Stimulated activated CD8-positive, alpha-beta memory T cell treated with anti-CD3 and anti-CD28 coated beads, Interleukin-12 subunit alpha, Interleukin-12 subunit beta, amount 100 ng/mL, for 4 hours (primary cell): ENCODE measurements around the gene BHLHE41.

Experiments used
- DNase-seq: peaks from one replicate; pipeline ENCODE4 v3.0.0-alpha.2; 2020; ENCODE audit warnings: low read depth

BHLHE41 gene

GRCh38 chr12:26134540-26134939 is 9.7 kb upstream of the BHLHE41 start:
- DNase-seq = no peak

GRCh38 chr12:26133521-26133920 is 8.7 kb upstream of the BHLHE41 start:
- DNase-seq = no peak

- no peak for DNase-seq
These were observed 8.0 kb upstream of the BHLHE41 start for GRCh38 chr12:26132866-26133265.

GRCh38 chr12:26131936-26132335 is 7.1 kb upstream of the BHLHE41 start:
- no peak for DNase-seq

- DNase-seq = no peak
These were observed 5.9 kb upstream of the BHLHE41 start for GRCh38 chr12:26130728-26131127.

- DNase-seq = no peak
These were observed 3.3 kb upstream of the BHLHE41 start for GRCh38 chr12:26128168-26128567.

- DNase-seq = no peak
These were observed 2.6 kb upstream of the BHLHE41 start for GRCh38 chr12:26127404-26127803.

GRCh38 chr12:26126340-26127284 is 1.8 kb upstream of the BHLHE41 start:
- DNase-seq = no peak

GRCh38 chr12:26125400-26126339 is 833 bp upstream of the BHLHE41 start:
- DNase-seq = no peak

- no peak for DNase-seq
These were observed 1.3 kb downstream of the BHLHE41 start for GRCh38 chr12:26123482-26123980.

GRCh38 chr12:26122681-26123481 is 2.0 kb downstream of the BHLHE41 start:
- no peak for DNase-seq

GRCh38 chr12:26122061-26122680 is 2.7 kb downstream of the BHLHE41 start:
- DNase-seq = no peak

- no peak for DNase-seq
These were observed 3.3 kb downstream of the BHLHE41 start for GRCh38 chr12:26121323-26122060.

- DNase-seq = no peak
These were observed 4.1 kb downstream of the BHLHE41 start for GRCh38 chr12:26120561-26121274.

- DNase-seq = no peak
These were observed 5.3 kb downstream of the BHLHE41 start for GRCh38 chr12:26119391-26119989.

GRCh38 chr12:26118308-26118707 is 6.5 kb downstream of the BHLHE41 start:
- DNase-seq = no peak

- DNase-seq = no peak
These were observed 7.8 kb downstream of the BHLHE41 start for GRCh38 chr12:26116829-26117715.

- DNase-seq = no peak
These were observed 10.0 kb downstream of the BHLHE41 start for GRCh38 chr12:26114720-26115401.
